Thyroid gland (tissue), 4 donors: ENCODE data around the gene MPPE1.

Experiments
- POLR2A ChIP-seq, 2 donors: fragments of 450-650 bp; IDR thresholded peaks; one replicate each; pipeline ENCODE4 v1.6.1; 2017; ENCODE audit warnings: antibody characterized with exemption in 2 of 2, mild to moderate bottlenecking in 2 of 2, moderate library complexity in 1 of 2
- TF ChIP-seq, protein P1 (sequence below), 6 experiments: fragments of 200-600 bp in 3 of 6; fragments of 450-650 bp in 3 of 6; sonication (generic) in 3 of 6; IDR thresholded peaks; one replicate each; pipeline ENCODE4 v1.5.1; 2016 to 2019; ENCODE audit warnings: antibody characterized with exemption in 6 of 6, mild to moderate bottlenecking in 2 of 6, inconsistent platforms in 1 of 6, moderate library complexity in 1 of 6

DNA sequence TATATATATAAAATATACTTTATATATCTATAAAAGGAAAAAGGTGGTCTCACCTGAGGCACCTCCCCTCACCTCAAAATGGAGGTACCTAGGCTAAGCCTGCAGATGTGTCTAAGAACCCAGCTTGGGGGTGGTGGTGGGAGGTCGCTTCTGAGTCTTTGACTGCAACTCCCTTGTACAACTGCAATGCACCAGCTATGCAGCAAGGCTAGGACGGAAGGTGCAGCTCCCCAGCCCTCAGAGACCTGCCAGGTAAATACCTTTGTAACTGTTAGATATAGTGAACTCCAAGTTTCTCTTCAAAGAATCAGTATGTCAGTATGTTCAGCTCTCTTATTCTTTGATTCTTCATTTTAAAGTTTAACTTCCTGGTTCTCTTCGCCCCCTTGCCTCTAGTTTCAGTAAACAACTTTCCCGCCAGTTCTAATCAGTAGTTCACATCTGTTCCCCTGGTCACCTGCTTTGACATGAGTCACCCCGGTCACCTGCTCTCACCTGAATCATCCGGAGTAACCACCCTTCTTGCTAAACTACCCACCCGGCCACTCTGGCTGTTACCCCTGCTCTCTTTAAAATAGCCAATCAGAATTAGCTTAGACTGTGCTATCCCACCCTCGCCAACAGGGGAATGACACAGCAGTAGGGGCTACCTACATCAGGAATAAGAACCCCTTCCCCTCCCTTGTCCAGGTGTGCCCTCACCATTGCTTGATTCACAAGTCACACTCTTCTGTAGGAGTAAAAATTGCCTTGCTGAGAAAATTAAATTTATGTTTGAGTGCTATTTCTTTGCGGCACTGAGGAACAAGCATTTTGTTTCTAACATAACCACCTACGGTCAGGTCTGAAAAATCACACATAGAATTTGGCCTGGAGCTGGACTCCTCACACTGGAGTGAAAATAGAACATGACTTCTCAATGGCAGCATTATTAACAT is 48.5 kb upstream of the MPPE1 start:
- TF ChIP-seq, protein P1, sequence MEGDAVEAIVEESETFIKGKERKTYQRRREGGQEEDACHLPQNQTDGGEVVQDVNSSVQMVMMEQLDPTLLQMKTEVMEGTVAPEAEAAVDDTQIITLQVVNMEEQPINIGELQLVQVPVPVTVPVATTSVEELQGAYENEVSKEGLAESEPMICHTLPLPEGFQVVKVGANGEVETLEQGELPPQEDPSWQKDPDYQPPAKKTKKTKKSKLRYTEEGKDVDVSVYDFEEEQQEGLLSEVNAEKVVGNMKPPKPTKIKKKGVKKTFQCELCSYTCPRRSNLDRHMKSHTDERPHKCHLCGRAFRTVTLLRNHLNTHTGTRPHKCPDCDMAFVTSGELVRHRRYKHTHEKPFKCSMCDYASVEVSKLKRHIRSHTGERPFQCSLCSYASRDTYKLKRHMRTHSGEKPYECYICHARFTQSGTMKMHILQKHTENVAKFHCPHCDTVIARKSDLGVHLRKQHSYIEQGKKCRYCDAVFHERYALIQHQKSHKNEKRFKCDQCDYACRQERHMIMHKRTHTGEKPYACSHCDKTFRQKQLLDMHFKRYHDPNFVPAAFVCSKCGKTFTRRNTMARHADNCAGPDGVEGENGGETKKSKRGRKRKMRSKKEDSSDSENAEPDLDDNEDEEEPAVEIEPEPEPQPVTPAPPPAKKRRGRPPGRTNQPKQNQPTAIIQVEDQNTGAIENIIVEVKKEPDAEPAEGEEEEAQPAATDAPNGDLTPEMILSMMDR (IDR thresholded peaks at IDR 0.05): no peak
- no peak for TF ChIP-seq POLR2A (IDR thresholded peaks at IDR 0.05)
